Medulla oblongata (tissue), 1 donor: Measurements from ENCODE around the gene MRE11.
A peak's percentile ranks its signal among the peaks of the same experiment; 100 is the strongest.
"Not testable (repeated sequence)": the region's sequence is repeated elsewhere in the genome, so short reads cannot be mapped to it uniquely, and the experiment has no call there.

ENCODE experiments used
- DNase-seq: peaks from one replicate; pipeline ENCODE4 v3.0.0-alpha.2; 2015; ENCODE audit errors: extremely low spot score

Gene MRE11

DNA sequence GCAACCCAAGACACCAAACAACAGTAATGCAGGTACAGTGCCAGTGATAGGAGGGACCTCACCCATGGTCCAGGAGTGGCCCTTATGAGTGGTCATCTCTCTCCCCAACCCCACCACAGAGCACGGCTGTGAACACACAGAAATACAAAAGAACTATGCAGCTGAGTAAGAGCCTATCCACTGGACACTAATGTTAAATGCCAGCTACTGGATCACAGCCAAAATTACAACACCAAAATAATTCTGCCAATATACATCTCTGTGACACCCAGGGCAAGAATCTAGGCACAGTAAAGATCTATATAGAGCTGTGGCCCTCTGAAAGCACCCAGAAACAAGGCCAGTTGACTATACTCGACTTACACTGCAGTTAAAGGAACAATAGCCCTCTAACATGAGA, 69.6 kb downstream of the MRE11 start:
- DNase-seq: no peak

DNA sequence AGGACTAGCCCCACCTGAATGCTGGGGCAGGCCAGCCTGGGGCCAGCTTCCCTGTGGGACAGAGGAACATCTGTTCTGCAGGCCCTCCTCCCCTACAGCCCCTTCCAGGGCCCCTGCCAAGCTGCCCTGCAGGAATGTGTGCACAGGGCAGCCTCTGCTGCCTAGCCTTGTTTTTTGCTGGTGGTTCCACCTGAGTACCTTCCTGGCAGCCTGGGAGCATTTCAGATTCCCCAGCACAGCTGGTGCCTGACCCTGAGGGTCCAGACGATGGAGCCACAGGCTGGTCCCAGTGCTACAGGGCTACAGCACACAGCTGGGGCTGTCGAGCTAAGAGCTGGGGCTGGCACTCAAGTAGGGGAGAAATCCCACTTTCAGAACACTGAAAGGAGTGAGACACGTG, 70.1 kb downstream of the MRE11 start:
- DNase-seq: no peak

GRCh38 chr11:94418123-94418765, 75.4 kb downstream of the MRE11 start:
- no peak for DNase-seq

DNA sequence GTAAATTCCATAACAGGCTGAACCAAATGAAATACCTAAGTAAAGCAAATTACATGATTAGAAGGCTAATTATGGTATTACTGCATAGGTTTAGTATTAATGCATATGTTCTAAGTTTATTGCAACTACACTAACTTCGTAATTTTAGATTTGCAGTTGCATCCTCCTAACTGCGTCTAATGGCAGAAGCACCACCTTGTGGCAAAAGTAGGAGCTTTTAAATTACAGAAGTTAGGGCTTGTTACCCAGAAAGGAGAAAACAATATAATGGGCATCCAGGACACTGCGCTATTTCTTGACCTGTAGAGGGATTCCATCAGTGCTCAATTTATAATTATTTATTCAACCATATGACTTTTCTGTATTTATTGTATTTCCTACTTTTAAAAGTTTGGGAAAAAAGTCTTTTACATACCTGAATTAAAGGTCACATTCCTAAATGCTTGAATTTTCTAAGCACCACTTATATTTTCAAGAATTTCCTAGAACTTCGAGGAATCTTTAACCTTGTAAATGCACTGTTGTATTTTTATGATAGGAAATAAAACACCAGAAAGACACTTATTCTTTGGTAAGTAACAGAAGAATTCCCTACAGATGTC, 76.2 kb downstream of the MRE11 start:
- DNase-seq: peak; percentile 22

DNA sequence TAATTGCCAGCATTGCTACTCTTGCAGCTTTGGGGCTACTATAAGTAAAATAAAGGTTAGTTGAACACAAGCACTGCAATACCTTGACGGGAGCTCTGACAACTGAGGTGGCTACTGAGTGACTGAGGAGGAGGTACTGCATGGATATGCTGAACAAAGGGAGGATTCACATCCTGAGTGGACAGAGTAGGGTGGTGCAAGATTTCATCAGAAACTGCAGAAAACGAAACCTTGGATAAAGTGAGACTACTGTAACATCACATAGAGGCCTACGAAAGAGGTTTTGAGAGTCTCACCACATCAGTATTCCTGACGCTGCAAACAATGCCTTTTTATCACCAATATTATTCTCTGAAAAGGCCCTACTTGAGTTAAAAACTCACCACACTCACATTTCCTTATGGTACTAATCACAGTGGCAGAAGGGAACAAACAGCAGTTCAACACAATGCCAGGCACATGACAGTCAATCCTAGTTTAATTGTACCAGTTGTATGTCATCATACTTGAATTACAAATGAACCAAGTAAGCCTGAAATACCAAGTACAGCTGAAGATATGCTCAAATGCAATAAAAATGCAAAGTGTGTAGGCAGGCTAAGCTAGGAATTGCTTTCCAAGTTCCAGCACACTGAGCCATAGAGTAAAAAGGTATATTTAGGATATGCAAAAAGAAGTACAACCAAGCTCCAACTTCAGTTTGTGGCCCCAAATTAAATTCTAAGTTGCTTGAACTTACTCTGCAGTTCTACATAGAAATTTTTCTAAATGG, 88.4 kb downstream of the MRE11 start:
- DNase-seq: no peak

DNA sequence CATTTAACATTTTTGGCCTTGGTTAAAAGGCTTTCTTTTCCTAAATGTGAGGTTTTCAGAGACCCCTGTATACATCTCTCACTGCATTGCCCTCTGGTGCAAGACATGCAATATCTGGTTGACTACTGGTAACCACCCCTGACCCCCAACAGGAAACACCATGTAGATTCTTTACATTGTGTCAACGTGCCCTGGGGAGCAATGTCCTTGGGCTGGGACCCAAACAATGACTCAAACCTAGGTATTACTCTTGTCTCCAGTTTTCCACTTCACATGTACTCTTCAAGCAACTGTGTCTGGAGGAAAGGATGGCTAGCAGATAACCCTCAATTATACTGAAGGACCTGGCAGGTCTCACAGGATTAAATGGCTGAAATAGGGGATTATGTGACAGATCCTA, 91.3 kb downstream of the MRE11 start:
- DNase-seq: no peak

- DNase-seq: no peak
These were observed 91.8 kb downstream of the MRE11 start for GRCh38 chr11:94401773-94402265.

DNA sequence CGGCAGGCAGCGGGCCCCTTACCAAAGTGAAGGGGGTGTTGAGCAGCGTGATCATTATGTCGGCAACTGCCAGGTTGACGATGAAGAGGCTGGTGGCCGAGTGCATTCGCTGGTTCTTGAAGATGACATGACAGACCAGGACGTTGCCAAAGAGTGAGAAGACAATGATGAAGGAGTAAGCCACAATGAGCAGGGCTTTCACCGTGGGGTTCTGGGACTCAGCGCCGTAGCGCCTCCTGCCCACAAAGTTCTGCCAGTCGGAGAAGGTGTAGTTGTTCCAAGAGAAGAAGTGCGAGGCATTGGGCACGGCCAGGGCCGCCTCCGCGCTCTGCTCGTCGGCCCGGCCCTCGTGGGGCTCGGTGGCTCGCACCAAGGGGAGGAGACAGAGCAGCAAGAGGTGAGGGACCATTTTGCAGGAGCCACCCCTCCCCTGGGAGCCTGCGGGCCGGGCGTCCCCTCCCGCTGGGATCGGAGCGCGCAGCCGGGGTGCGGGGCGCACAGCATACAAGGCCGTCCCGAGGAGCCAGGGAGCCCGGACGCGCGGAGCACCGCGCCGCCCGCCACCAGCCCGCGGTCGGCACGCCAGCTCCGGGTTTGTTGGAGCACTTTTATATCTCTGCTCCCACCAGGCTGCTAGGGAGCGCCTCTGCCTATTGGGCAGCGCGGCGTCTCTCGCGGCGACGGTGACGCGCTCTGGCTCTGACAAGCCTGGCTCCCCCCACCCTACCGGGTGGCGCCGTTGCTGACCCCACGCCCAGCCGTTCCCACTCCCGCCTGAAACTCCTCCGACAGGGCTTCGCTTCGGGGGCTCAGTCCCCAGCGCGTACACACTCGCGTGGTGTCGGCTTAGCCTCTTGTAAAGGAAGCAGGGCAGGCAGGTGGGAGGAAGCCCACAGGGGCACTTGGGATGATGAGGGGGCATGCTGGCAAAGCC, 92.5 kb downstream of the MRE11 start, which contains the start of gene GPR83:
Gene GPR83, minus strand, starts transcription at position 581 of the 934 bp plus-strand sequence. Its CDS starts 172 bp downstream, at position 409.
- no peak for DNase-seq

- no peak for DNase-seq
These were observed 93.2 kb downstream of the MRE11 start for GRCh38 chr11:94400457-94400838.

- no peak for DNase-seq
These were observed 93.6 kb downstream of the MRE11 start for GRCh38 chr11:94400050-94400449.

GRCh38 chr11:94398101-94398500, 95.5 kb downstream of the MRE11 start:
- DNase-seq: no peak

GRCh38 chr11:94396282-94396681, 97.4 kb downstream of the MRE11 start:
- DNase-seq: no peak

GRCh38 chr11:94391937-94392336, 101.7 kb downstream of the MRE11 start:
- DNase-seq: not testable (repeated sequence)

DNA sequence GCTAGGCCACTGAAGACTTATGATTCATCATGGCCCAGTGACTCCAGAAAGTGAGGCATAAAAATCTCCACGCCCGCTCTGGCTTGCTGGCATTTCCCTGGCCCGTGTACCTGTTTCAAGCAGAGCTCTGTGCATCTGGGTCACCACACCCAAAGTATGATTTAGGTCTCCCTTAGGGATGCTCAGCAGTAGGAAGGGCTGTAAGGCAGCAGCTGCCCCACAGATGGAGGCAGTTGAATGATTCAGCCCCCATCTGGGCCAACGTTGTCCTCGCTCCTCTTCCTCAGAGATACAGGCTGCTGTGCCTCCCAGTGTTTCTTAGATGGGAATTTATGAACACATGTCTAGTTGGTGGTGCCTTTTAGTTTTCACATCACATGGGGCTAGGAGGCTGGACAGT, 114.0 kb downstream of the MRE11 start:
- no peak for DNase-seq

GRCh38 chr11:94376841-94377240, 116.8 kb downstream of the MRE11 start:
- no peak for DNase-seq

DNA sequence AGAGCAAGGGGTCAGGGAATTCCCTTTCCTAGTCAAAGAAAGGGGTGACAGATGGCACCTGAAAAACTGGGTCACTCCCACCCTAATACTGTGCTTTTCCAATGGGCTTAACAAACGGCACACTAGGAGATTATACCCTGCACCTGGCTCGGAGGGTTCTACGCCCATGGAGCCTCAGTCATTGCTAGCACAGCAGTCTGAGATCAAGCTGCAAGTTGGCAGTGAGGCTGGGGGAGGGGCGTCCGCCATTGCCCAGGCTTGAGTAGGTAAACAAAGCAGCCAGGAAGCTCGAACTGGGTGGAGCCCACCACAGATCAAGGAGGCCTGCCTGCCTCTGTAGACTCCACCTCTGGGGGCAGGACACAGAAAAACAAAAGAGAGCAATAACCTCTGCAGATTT, 123.1 kb downstream of the MRE11 start:
- not testable (repeated sequence) for DNase-seq
